NCI-H82 (cell line): Measurements from ENCODE around the gene RPS23.

ENCODE experiments used
- DNase-seq: peaks from one replicate; lab custom pipeline; 2025; lab: John Stamatoyannopoulos, UW

RPS23 gene

GRCh38 chr5:82277987-82278710, at the start of gene RPS23:
Gene RPS23, minus strand, starts transcription at chr5:82278354. Its CDS starts 31 bp downstream, at chr5:82278323.
- DNase-seq: peak; percentile 94

GRCh38 chr5:82327941-82328340, 49.8 kb upstream of the RPS23 start:
- no peak for DNase-seq

GRCh38 chr5:82325996-82326395, 47.8 kb upstream of the RPS23 start:
- no peak for DNase-seq

- DNase-seq: no peak
These were observed 47.0 kb upstream of the RPS23 start for GRCh38 chr5:82325155-82325554.

- DNase-seq: no peak
These were observed 42.8 kb upstream of the RPS23 start for GRCh38 chr5:82320966-82321365.

GRCh38 chr5:82319651-82320376, 41.7 kb upstream of the RPS23 start:
- no peak for DNase-seq

GRCh38 chr5:82319192-82319591, 41.0 kb upstream of the RPS23 start:
- peak; percentile 3 for DNase-seq

DNA sequence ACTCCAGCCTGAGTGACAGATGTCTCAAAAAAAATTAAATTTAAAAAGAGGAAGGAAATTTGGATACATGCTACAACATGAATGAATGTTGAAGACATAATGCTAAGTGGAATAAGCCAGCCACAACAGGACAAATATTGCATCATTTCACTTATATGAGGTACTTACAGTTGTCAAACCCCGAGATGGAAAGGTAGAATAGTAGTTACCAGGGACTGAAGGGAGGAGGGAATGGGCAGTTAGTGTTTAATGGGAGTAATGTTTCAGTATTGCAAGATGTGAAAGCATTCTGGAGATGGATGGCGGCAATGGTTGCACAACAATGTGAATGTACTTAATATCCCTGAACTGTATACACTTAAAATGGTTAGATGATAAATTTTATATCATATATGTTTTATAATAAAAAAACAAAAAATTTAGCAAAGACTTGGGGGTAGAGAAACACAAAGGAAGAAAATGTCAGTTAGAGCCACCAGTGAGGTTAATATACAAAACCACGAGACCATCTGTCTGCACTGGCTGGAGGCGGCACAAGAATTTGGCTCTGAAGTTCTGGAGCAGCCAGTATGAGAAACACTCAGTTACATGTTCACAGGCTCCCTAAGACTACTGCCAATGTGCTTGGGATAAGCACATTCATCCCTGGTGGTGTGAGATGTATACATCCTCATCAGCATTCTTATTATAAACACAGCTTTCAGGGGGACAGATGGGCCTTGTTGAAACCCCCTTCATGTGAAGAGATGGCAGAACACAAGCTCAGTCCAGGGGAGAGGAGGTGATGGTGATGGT, 37.0 kb upstream of the RPS23 start:
- DNase-seq: no peak

GRCh38 chr5:82313016-82313415, 34.9 kb upstream of the RPS23 start:
- DNase-seq: no peak

DNA sequence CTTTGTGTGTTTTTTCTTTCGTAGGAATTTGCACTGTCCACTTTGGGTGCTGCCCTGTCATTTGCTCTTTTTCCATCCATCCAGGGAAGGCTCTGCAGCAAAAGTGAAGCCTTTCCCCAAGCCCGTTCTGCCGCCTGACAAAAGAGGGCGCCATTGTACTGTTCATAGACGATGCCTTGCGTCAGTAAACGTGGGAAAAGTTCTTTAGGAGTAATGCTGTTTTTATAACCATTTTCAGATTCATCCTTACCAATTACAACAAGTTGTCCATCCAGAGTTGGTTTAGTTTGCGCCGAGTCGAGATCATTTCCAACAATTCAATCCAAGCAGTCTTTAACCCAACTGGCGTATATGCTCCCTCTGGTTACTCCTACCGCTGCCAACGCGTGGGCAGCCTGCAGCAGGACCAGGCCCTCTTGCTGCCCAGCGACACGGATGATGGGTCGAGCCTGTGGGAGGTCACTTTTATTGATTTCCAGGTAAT, 34.3 kb upstream of the RPS23 start:
- peak; percentile 76 for DNase-seq

GRCh38 chr5:82309091-82309531, 31.0 kb upstream of the RPS23 start:
- peak; percentile 79 for DNase-seq

DNA sequence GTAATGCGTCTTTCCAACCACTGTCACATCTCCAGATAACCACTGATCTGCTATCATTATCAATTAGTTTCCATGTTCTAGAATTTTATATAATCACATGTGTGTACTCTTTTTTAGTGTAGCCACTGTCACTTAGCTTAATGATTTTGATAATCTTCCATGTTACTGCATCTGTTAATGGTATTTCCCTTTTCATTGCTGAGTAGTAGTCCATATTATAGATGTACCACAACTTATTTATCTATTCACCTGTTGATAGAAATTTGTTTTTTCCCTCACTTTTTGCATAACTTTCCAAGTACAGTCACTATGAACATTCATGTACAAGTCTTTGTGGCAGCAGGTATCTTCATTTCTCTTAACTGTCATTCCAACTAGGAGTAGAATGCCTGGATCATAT, 30.3 kb upstream of the RPS23 start:
- no peak for DNase-seq

DNA sequence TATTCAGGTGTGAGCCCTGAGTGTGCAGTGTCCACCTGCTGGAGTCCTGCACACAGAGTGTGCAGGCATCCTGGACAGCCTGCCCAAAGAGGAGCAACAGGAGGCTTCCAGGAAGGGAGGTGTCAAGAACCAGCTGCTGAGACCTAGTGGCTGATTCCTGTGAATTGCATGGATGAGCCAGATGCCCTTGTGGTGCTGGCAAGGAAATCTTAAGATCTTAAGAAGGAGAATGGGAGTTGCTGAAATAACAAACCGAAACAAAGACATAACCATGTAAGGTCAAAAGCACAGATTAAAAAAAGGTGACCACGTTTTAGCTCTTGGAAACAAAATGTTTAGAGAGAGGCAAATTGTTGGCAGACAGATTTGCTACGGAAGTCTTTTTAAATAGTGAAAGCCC, 29.3 kb upstream of the RPS23 start:
- peak; percentile 64 for DNase-seq

DNA sequence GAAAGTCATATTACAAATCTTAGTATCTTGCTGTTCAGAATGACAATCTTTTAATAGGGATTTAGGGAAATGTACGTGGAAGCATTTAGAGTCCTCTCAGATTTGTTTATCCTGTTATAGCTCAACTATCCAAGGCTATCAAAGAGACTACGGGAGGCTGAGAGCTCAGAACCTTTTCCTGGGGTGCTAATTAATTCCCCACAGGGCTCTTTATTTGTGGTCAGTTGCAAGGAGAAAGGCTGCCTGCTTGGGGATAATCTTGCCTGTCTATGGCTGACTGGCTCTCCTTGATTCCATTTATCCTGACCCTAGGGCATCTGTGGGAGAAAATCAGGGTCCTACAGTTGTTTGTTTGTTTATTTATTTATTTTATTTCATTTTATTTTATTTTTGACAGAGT, 28.0 kb upstream of the RPS23 start:
- DNase-seq: peak; percentile 57

- no peak for DNase-seq
These were observed 23.0 kb upstream of the RPS23 start for GRCh38 chr5:82301190-82301589.

- no peak for DNase-seq
These were observed 20.5 kb upstream of the RPS23 start for GRCh38 chr5:82298668-82299067.

DNA sequence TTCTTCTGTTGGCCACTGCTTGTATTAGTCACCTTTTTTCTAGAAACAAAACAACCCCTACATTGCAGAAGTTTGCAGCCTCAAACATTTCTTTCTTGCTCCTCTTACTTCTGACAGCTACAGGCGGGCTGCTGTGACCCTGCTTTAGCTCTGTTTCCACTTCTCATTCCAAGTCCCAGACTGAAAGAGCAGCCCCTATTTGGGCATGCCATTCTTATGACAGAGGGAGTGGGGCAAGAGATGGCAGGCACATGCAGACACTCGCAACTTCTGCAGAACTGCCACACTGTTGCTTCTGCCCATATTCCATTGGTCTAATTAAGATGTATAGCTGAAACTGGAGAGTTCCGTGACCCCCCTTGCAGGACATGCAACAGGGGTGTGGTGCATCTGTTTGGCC, 19.6 kb upstream of the RPS23 start:
- no peak for DNase-seq

- DNase-seq: no peak
These were observed 18.8 kb upstream of the RPS23 start for GRCh38 chr5:82296929-82297328.

GRCh38 chr5:82295959-82296531, 17.9 kb upstream of the RPS23 start:
- DNase-seq: no peak

- DNase-seq: peak; percentile 31
These were observed 17.0 kb upstream of the RPS23 start for GRCh38 chr5:82295144-82295543.

- DNase-seq: no peak
These were observed 13.3 kb upstream of the RPS23 start for GRCh38 chr5:82291420-82291819.

DNA sequence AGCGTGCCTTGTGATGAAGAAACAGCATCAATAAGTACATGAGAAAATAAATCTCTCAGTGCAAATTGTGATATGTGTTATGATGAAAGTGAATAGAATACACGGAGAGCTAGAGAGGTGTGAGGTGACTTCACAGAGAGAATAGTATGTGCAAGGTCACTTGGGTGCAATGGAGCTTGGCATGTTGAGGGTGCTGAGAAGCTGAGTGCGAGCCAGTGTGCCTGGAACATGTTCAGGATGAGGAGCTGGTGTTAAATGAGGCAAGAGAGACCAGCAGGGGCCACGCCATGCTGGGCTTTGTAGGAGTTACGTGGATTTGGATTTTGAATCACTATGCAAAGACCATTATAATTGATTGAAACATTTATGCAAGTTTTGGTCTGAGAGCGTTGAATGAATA, 12.8 kb upstream of the RPS23 start:
- DNase-seq: no peak
